GM21619 (cell line): ENCODE results near the gene MAP7.
"Not testable (repeated sequence)": the region's sequence is repeated elsewhere in the genome, so short reads cannot be mapped to it uniquely, and the experiment has no call there.

Source experiments
- ATAC-seq: cut with Tn5 transposase; IDR thresholded peaks from one replicate; pipeline ENCODE4 v1.9.1; 2021; ENCODE audit not compliant: unreplicated experiment

The MAP7 gene

DNA sequence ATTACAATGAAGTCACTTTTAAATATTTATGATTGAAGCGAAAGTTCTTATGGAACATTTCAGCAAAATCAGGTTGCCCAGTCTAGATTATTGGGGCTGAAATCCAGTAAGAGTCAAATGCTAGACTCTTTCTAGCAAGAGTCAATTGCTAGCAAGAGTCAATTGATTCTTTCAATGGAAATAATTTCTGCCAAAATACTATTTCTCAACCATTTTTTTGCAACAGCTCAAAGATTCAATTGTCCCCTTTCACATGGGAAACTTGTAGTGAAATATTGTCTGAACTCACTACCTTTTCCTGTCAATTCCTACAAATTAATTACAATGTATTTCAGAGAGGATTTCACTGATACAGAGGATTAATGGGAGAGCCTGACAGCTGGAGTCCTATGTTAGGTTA is 78.3 kb downstream of the MAP7 start:
- ATAC-seq, result no peak

- no peak for ATAC-seq
Measured at GRCh38 chr6:136471372-136471771, 78.8 kb downstream of the MAP7 start.

GRCh38 chr6:136470044-136470443 is 80.2 kb downstream of the MAP7 start:
- ATAC-seq, result no peak

DNA sequence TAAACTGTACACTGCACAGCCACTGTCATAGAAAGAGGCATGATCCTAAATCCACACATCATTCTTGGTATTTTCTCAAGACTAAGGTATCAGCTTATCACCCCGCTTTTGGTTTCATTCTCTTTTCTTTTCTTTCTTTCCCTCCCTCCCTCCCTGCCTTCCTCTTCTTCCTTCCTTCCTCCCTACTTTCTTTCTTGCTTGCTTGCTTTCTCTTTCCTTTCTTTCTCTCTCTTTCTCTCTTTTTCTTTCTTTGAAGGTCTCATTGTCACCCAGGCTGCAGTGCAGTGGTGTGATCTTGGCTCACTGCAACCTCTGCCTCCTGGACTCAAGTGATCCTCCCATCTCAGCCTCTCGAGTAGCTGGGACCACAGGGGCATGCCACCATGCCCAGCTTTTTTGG is 81.1 kb downstream of the MAP7 start:
- ATAC-seq, result no peak

GRCh38 chr6:136468711-136469110 is 81.5 kb downstream of the MAP7 start:
- ATAC-seq, result no peak

- ATAC-seq, result no peak
Measured at GRCh38 chr6:136467186-136467585, 83.0 kb downstream of the MAP7 start.

- no peak for ATAC-seq
Measured at GRCh38 chr6:136466777-136467176, 83.4 kb downstream of the MAP7 start.

- ATAC-seq, result no peak
Measured at GRCh38 chr6:136465766-136466303, 84.4 kb downstream of the MAP7 start.

DNA sequence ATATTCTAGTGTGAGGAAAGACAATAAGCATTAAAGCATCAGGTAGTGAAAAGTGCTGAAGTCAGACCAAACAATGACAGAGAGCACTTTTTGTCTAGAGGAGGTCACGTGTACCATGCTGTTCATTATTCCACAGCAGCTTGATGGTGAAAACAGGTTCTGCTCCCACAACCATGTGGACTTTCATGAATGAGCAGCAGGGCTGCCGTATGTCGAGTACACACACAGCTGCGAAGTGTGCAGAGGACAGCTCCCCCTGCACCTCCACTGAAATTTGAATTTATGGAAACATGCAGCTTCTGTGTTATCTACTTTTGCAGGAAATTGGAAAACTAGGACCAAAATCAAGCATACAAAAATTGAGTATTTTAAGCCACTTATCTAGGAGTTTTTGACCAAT is 85.3 kb downstream of the MAP7 start:
- no peak for ATAC-seq

DNA sequence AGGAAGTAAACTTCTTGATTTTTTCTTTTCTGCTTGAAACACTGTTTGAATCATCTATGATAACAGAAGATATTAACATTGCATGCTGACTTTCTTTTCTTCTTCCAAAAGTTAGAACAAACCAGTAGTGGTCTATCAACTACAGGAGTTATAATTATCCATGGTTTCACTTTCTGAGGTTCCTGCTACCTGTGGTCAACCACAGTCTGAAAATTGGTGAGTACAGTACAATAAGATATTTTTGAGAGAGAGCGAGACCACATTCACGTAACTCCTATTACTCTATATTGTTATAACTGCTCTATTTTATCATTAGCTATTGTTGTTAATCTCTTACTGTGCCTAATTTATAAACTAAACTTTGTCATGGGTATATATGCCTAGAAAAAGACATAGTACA is 86.1 kb downstream of the MAP7 start:
- no peak for ATAC-seq

DNA sequence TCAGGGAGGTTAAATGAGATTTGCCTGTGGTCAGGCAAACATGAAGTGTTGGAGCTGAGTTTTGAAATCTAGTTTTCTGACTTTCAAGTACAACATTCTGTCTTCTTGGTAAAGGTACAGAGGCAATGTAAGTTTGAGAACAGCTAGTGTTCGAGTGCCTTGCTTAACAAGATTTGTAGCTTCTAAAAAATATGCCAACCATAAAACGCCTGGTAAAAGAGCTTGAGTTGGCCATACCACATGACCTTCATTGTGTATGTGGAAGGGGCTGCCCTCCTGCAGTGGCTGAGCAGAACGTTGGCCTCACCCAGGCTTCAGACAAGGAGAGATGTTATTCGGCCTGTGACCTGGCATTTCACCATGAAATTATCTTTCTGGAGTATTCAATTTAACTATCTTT is 86.5 kb downstream of the MAP7 start:
- ATAC-seq, result no peak

DNA sequence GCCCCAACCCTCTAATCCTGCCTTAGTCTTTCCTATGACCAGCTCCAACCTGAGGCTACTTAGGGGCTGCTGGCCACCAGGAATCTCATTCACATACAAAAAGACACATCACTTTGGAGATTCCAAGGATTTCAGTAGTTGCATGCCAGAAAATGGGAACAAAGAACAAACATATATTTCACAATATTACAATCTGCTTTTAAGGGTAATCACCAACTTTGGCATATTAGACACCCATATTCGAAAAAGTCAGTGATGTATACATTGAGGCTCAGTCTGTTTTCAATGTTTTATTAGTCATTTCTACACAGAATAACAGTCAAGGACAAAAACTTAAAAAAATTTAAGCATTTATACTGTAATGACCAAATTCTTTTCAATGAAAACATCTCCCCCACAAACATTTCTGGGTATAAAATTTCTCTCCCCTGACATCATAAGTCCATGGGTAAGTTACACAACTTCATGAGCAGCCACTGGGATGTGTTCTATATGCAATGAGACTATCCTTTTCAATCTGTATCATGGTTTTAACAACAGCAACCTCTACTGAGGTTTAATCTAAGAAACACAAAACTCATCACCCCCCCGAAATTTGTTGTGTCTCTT is 103.5 kb downstream of the MAP7 start:
- no peak for ATAC-seq

- no peak for ATAC-seq
Measured at GRCh38 chr6:136446145-136446544, 104.1 kb downstream of the MAP7 start.

DNA sequence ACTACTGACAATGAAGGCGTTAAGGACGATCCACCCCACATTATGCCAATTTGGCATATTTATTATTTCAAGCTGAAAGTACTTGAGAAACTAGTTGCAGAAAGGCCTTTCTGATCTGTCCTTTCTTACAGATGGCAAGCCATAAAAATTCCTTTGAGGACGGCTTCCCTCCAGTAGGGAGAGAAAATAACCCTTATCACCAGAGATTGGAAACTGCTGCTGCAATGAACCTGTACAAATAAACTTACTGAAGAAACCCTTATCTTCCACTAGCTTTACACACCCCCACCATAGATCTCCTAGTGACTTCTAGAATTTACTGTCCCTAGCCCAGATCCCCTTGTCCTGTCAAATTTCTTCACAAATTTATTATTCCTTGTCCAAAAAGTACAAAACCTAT is 105.2 kb downstream of the MAP7 start:
- no peak for ATAC-seq

GRCh38 chr6:136440203-136440602 is 110.0 kb downstream of the MAP7 start:
- ATAC-seq, result no peak

DNA sequence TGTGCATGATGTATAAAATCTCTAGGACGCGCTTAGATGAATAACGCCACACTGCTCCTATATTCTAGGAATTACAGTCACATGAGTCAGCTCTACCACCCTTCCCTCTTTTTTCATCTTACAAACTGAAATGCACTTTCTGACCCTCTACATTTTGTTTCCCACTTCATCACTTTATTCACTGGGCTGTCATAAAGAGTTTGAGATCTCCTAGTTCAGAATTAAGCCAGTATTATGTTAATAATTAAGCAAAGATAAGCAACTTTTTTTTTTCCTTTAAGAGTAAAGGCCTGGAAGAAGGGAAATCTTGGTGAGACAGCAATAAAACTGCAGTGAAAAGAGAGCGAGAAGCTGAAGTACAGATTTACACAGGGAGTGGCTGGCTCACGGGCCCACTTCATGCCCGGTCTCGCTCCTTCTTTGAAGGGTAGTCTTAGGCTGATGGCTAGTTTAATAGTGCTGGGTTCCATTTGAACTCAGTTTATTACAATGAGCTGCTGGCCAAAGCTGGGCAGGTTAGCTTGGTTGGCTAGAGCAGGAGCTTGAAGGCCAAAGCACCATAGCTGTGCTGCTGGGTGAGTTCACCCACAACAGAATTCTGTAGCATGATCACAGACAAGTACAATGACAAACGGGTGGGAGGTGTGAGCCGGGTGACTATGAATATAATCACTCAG is 110.6 kb downstream of the MAP7 start:
- ATAC-seq, result no peak

- ATAC-seq, result no peak
Measured at GRCh38 chr6:136438441-136438840, 111.8 kb downstream of the MAP7 start.

- ATAC-seq, result no peak
Measured at GRCh38 chr6:136437246-136437645, 113.0 kb downstream of the MAP7 start.

DNA sequence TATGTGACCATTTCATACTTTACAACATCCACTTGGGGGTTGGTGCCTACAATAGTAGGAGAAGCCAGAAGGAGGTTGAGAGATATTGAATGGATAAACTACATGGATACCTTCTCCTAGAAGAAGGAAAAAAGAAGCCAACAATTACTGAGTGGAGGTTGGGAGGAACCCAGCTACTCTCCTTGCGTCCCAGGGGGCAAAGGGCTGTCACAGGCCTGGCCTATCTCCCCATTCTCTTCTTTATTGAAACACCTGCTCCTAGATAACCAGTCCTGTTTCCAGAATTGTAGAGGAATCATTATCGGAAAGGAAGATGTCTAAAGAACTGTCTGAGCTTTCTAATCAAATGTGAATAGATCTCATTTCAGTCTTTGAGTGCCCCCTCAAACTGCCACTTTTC is 115.1 kb downstream of the MAP7 start:
- ATAC-seq, result no peak

GRCh38 chr6:136431306-136431705 is 118.9 kb downstream of the MAP7 start:
- not testable (repeated sequence) for ATAC-seq

GRCh38 chr6:136429264-136430065 is 120.8 kb downstream of the MAP7 start:
- no peak for ATAC-seq

- no peak for ATAC-seq
Measured at GRCh38 chr6:136427378-136427717, 122.9 kb downstream of the MAP7 start.
